HG03575 (cell line): ENCODE measurements around the gene ZCCHC7.
"Not testable (repeated sequence)": the region's sequence is repeated elsewhere in the genome, so short reads cannot be mapped to it uniquely, and the experiment has no call there.

Experiments used
- ATAC-seq: cut with Tn5 transposase; IDR thresholded peaks from one replicate; pipeline ENCODE4 v1.9.1; 2021; ENCODE audit not compliant: unreplicated experiment, insufficient number of reproducible peaks, low FRiP score; ENCODE audit errors: extremely low read depth

Gene ZCCHC7

DNA sequence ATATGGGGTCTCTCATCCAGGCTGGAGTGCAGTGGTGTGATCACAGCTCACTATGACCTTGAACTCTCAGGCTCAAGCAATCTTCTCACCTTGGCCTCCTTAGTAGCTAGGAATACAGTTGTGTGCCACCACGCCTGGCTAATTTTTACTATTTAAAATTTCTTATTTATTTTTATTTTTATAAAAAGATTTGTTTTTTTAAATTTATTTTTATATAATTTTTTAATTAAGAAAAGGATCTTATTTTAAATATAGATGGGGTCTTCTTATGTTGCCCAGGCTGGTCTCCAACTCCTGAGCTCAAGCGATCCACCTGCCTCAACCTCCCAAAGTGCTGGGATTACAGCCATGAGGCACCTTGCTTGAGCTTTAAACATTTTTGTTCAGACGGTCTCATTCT is 2.4 kb upstream of the ZCCHC7 start:
- no peak for ATAC-seq

DNA sequence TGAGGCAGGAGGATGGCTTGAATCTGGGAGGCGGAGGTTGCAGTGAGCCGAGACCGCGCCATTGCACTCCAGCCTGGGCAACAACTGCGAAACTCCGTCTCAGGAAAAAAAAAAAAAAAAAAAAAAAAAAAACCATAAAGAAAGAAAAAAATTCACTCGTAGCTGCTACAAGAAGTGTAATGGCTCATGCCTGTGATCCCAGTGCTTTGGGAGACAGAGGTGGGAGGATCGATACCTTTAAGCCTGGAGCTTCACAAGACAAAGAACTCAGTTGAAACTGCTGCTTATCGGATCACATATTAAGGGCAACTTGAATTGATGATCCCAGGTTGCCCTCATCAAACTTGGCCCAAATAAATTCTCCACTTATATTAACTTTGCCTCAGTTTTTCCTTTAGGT is 1.0 kb upstream of the ZCCHC7 start:
- no peak for ATAC-seq

DNA sequence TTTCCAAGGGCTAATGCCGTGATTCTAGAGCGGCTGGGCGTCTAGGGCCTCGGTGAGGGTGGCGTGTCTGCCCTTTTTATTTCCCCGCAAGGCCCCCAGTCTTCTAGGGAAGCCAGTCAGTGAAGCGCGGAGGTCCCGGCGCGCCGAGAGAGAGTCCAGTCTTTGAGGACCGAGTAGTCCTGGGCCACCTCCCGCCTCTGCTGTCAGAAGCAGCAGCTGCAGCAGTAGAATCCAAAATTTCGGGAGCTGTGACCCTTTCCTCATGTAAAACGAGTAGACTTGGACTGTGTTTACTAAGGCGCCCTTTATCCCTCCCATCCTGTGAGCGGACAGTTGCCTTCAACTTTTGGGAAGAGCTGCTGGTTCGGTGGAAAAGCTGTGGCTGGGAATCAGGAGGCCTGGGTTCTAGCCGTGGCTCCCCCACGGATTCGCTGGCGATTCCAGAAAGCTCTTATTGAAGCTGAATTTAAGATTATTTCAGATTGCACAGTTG is 515 bp downstream of the ZCCHC7 start:
- not testable (repeated sequence) for ATAC-seq

DNA sequence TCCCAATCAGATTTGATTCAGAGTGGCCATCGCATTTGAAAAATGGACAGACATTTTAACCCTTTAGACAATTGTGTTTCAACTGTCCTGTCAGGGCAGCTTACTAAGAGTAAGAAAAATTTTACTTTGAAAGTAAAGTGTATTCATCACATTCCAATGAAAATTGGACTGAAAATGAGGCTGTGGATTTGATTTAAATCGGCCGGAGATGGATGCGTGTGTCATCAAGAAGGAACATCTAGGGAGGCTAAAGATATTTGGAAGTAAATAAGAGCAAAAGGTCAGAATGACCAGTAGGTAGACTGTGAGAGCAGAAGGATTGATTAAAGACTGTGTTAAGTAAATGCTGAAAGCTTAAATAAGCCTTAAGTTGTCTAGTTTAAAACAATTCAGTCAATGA is 1.5 kb downstream of the ZCCHC7 start:
- ATAC-seq = no peak

DNA sequence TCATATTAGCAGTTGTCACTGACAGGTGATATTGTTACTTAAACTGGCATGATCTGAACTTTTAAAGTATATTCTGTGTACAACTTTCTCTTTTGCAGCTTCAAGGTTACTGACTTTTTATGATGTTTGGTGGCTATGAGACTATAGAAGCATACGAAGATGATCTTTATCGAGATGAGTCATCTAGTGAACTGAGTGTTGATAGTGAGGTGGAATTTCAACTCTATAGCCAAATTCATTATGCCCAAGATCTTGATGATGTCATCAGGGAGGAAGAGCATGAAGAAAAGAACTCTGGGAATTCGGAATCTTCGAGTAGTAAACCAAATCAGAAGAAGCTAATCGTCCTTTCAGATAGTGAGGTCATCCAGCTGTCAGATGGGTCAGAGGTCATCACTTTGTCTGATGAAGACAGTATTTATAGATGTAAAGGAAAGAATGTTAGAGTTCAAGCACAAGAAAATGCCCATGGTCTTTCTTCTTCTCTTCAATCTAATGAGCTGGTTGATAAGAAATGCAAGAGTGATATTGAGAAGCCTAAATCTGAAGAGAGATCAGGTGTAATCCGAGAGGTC is 5.9 kb downstream of the ZCCHC7 start:
- ATAC-seq = no peak

DNA sequence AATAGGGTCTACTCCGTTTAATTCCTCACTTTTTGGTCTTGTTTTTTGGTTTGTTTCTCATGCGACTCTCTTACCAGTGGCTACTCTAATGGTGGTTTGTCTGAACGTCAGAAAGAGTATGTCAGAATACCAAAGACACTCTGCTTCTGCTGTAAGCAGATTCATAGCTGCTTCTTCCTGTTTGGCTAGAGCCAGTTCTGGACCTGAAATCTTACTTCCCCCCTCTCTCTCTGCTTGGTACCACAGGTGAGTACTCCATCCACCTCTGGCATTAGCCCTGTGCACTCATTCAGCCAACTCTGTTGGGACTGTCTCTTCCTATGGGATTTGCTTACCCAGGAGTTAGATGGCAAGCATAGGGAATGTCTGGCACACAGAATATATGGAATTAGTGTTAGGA is 6.6 kb downstream of the ZCCHC7 start:
- ATAC-seq = no peak

DNA sequence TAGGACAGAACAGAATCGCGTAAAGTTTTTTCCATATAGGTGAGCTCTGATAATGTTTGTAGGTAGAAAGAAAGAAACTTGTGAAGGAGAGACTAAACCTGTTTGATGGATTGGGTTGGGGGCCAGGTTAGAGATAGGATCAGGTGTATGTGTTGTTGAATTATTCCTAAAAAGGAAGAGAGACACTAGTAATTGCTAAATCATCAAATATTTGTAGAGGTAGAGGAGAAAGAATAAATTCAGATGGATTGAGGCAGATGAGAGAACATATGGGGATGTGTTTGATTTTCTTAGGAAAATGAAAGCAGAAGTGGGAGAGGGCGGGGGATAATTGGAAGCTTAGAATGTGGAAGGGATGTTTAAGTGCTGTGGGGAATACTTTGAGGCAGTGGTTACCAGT is 7.7 kb downstream of the ZCCHC7 start:
- ATAC-seq = no peak

DNA sequence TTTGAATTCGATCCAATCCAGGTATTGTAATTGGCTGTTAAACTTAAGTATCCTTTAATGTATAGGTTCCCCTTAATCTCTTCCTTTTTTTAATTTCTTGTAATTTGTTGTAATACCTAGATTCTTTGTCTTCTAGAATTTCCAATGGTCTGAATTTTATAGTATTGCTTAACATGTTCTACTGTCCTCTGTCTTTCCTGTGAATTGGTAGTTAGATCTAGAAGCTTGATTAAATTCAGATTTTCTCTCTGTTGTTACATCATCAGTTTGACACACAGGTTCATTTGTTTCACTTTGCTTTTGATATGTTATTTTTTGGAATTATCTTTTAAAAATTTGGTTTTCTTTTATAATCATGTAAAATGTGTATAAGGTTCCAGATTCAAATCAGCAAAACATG is 13.8 kb downstream of the ZCCHC7 start:
- no peak for ATAC-seq

DNA sequence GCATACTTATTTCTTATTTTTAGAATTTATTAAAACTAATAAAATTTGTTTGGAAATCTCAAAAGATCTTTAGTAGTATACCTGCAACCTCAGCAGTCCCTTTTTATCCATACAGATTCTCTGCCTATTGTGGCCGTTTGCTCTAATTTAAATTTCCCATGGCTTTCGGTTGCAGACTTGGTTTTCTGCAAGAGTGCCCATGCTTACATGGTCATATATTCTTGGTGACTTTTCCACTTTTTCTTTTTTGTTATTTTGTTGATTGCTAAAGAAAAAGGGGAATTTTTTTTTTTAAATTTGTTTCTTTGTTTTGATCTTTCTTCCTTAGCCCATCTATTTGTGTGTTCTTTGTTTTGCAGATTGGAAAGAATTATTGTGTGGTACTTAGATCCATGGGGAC is 20.6 kb downstream of the ZCCHC7 start:
- no peak for ATAC-seq

DNA sequence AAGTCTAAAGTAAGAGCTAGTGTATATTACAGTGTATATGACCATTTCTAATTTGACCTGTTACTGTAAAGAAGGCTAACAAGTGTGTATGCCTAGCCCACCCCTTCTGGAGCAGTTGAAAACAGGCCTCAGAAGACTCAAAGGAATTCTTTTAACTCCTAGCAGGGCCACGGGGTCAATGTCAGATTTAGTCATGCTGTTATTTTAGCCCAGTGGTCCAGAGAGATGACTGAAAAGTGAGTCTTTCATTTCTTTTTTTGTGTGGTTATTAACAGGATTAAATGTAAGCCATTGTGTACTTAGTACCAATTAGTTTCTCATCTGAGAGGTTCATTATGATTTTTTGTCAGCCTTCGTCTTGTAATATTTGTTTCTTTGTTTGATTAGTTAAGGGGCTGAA is 24.4 kb downstream of the ZCCHC7 start:
- no peak for ATAC-seq

DNA sequence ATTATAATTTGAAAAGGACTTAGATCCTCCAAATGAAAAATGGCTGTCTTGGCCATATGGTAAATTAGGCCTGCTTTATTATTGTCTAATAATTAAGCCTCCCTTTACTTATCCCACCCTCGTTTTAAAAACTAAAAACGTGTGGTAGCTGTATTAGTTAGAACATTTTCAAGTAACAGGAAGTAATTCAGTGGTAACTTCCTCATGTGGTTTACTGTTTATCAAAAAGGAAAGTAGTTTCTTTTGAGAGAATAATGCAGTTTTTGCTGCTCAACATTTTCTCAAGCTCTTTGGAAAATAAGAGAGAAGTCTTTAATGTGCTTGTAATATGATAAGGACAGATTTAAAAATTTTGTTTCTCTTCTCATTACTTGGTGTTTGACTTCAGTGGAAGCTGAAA is 26.0 kb downstream of the ZCCHC7 start:
- no peak for ATAC-seq

DNA sequence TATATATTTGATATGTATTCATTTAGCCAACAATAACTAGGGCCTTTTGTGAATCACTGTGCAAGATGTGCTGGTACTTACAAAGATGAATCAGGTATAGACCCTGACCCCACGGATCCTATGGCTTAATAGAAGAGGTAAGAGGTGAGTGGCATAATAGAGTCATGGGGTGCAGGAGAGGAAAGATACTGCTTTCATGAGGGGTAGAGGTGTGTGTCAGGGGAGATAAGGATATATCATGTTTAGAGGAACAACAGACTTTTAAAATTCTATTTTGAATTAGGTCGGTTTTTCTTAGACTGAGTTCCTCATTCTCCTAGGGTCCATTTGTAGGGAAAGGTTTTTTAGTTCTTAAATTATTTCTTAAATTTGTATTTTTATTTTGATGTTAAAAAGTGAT is 27.8 kb downstream of the ZCCHC7 start:
- no peak for ATAC-seq

DNA sequence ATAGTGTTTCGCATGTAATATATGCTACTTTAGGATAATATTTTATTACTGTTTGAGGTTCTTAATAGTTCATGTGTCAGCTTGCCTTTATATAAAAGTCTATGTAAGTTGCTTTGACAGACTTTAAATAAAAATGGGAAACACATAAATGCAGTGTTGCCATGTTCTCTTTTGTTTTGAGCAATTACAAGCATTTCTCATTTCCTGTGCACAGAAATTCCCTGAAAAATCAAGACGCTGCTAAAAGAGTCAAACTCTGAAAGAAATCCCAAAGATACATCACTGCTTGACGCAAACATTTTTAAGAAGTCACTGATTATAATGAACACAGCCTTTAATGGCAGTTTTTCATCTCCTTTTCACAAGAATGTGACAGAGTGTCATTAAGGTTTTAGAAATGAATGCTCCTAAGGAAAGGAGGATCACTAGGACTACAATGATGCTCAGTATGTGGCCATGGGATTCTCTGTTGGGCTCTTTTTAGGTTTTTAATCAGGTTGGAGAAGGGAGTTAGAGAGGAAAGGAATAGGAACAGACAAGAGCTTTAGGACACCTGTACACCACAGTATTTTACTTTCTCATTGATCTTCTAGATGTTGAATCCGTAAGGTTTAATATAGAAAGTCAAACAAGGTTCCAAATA is 29.4 kb downstream of the ZCCHC7 start:
- no peak for ATAC-seq

DNA sequence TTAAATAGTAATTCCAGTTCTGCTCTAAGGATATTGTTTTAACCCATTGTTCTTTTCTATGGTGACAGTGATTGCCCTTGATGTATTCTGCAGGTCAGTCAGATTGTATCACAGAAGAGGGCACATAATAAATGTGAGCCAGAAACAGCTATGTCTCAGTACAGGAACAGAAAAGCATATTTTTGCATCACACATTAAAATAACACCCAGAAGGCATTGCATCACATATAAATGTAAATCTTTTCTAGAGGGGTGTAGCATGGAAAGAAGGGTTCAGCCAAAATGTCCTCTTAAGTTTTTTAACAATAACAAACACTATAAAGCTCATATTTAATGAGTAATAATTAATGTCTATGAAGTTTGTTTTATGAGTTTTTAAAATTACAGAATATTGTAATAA is 30.0 kb downstream of the ZCCHC7 start:
- no peak for ATAC-seq

DNA sequence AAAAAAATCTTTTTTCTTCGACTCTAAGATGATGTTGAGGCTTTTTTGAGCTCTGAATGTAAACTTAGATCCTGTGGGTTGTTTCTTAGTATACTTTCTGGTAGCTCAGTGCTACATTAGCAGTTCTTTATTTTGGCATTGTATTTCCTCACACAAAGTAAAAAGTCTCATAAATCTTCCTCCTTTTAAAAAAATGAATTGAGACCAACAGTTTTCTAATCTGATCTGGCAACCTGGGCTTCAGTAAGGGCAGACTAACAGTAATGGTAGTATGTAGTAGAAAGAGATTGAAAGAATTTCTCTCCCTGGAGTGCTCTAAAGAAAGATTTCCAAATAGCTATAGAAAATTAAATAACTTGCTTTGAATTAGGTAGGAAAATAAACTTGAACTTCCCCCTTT is 31.4 kb downstream of the ZCCHC7 start:
- no peak for ATAC-seq

DNA sequence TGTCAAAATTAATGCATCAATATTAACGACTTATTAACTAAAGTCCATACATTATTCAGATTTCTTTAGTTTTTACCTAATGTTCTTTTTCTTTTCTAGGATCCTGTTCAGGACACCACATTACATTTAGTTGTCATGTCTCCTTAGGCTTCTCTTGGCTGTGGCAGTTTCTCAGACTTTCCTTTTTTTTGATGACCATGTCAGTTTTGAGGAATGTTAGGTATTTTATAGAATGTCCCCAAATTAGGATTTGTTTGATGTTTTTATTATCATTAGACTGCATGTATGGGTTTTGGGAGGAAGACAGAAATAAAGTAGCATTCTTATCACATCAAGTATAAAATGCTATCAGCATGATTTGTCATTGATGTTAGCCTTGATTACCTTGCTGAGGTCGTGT is 32.0 kb downstream of the ZCCHC7 start:
- no peak for ATAC-seq

DNA sequence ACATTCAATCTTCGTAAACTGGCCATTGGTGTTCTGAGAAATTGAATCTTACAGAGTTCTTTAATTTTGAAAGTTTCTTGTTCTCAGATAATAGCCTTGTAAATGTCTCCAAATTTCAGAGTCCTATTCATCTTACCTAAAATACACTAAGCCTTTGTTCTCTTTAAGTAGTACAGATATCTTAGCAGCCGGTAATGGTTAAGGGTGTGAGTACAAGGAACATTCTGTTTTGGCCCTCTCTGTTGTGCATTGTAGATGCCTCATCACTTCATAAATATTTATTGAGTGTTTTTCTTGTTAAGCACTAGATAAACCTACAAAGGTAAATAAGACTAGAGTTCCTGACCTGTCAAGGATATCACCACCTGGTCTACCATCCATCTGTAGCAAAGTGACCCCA is 35.2 kb downstream of the ZCCHC7 start:
- no peak for ATAC-seq

DNA sequence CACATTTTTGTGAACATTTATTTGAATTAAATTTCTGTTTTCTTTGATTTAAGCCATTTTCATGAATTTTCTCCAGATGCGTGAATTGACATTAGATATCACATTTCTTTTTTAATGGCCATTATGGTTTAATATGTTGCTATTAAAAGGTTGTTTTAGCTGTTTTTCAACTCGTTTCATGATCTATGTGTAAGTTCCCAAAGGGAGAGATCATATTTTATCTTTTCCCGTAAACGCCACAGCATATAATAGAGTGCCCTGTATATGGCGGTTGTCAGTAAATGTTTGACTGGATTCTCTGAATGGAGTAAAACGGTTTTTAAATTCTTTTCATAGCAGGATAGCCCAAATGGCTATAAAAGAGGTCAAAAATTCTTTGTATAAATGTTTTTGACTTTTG is 35.8 kb downstream of the ZCCHC7 start:
- ATAC-seq = no peak

DNA sequence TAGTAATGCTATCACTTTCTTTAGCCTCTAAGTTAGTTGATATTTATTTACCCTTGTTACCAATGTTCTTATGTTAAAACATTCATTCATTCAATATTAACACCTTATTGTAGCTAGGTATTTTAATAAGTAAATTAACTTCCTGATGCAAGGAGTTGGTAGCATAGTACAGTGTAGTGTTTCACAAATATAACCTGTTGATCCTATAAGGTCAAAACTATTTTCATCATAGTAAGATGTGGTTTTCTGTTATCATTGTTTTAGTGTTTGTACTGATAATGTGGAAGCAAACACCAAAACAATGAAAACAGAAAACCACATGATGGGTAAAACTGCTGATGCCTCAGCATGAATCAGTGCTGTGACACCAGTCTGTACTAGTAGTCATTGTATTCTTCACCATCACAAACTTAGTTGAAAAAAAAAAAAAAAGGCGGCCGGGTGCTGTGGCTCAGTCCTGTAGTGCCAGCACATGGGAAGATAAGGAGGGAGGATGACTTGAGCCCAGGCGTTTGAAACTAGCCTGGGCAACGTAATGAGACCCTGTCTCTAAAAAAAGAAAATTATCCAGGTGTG is 36.5 kb downstream of the ZCCHC7 start:
- ATAC-seq = no peak

DNA sequence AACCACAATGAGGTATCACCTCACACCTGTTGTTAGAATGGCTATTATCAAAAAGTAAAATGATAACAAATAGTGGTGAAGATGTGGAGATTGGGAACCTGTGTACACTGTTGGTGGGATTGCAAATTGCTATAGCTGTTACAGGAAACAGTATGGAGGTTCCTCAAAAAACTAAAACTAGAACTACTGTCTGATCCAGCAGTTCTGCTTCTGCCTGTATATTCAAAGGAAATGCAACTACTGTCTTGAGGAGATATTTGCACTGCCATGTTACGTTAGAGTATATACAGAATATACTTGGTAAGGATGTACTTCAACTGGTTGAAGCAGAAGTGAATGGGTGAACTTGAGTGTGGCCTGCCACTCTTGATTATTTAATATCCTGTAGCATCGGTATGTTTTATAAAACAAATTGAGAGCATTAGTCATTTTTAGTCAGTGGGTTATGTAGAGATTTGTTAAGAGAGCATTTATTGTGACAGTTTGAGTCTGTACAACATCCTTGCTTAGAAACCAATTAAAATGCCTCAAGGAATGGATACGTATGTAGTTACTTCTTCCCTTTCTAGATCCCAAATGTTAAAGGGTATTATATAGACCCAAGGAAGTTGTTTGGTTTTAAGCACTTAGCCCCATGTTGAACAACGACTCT is 37.5 kb downstream of the ZCCHC7 start:
- no peak for ATAC-seq
